ENCODE data around the gene ADCY5.

The ADCY5 gene

GRCh38 chr3:123400169-123400568, 48.7 kb downstream of the ADCY5 start:
- no peaks in the 10 kb centered on the region for H3K36me3 ChIP-seq (ENCODE audit: control insufficient read depth in 1 of 2, insufficient read depth in 2 of 2, low read length in 2 of 2)
- H3K9me3 ChIP-seq (ENCODE audit: control insufficient read depth in 1 of 2, low read length in 2 of 2) = no peaks in the 10 kb centered on the region
- H3K27ac ChIP-seq (ENCODE audit: low read length) = peak overlapping the region; percentile 46
- H3K27me3 ChIP-seq (ENCODE audit: low read depth, low read length) = no peaks in the 10 kb centered on the region
- H3K4me3 ChIP-seq (ENCODE audit: low read depth in 1 of 2, low read length in 2 of 2) = no peak overlapping the region
- peaks cover 18 to 34% of the 10 kb centered on the region in 2 donors for H3K4me1 ChIP-seq (ENCODE audit: control insufficient read depth in 1 of 2, insufficient read depth in 2 of 2, low read length in 2 of 2)

DNA sequence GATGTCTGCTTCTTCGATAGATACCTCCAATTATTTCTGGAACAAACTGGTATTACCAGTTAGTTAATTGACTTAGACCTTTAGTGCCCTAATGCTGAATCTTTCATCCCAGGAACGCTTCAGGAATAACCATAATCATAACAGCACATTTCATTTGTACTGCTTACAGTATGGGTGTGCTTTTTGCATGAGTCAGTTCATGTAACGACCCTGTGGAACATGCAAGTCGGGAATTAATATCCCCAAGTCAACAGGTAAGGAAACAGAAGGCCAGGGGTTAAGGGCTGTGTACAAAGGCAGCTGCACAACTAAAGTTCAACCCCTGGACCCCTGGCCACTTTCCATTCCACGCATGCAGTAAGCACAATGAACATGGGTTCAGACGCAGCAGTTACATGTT, 49.2 kb downstream of the ADCY5 start:
- Histone ChIP-seq H3K27ac (ENCODE audit: low read length) (peak overlapping the region; percentile 46), H3K4me1 (ENCODE audit: control insufficient read depth in 1 of 2, insufficient read depth in 2 of 2, low read length in 2 of 2) (peaks cover 12 to 34% of the 10 kb centered on the region in 2 donors)

GRCh38 chr3:123397921-123398785, 50.7 kb downstream of the ADCY5 start:
- Histone ChIP-seq H3K9me3 (ENCODE audit: control insufficient read depth in 1 of 2, low read length in 2 of 2) (no peaks in the 10 kb centered on the region), H3K36me3 (ENCODE audit: control insufficient read depth in 1 of 2, insufficient read depth in 2 of 2, low read length in 2 of 2) (no peaks in the 10 kb centered on the region), H3K27ac (ENCODE audit: low read length) (no peak overlapping the region), H3K27me3 (ENCODE audit: low read depth, low read length) (no peaks in the 10 kb centered on the region), H3K4me1 (ENCODE audit: control insufficient read depth in 1 of 2, insufficient read depth in 2 of 2, low read length in 2 of 2) (peaks cover 8 to 37% of the 10 kb centered on the region in 2 donors), H3K4me3 (ENCODE audit: low read depth in 1 of 2, low read length in 2 of 2) (no peak overlapping the region)

More for the DNA sequence above, 49.2 kb downstream of the ADCY5 start:
- H3K27me3 ChIP-seq (ENCODE audit: low read depth, low read length) = no peaks in the 10 kb centered on the region
- H3K9me3 ChIP-seq (ENCODE audit: control insufficient read depth in 1 of 2, low read length in 2 of 2) = no peaks in the 10 kb centered on the region
- H3K36me3 ChIP-seq (ENCODE audit: control insufficient read depth in 1 of 2, insufficient read depth in 2 of 2, low read length in 2 of 2) = no peaks in the 10 kb centered on the region
- no peak overlapping the region for H3K4me3 ChIP-seq (ENCODE audit: low read depth in 1 of 2, low read length in 2 of 2)

DNA sequence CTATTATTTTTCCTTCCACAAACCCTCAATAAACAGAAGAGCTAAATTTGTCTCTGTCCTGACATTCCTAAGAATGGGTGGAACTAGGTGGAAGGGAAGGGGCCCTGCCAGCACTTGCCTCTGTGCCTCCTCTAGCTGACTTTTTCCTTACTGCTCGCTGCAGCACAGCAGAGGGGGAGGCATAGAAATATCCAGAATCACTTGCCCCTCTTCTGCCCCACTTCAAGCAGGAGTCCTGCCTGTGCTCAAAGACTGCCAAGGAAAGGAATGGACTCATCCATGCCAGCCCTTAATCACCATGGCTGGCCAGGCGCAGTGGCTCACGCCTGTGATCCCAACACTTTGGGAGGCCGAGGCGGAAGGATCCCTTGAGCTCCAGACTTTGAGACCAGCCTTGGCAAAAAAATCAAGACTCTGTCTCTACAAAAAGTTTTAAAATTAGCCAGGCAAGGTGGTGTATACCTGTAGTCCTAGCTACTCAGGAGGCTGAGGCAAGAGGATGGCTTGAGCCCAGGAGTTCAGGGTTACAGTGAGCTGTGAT, 51.8 kb downstream of the ADCY5 start:
- H3K9me3 ChIP-seq (ENCODE audit: control insufficient read depth in 1 of 2, low read length in 2 of 2) = no peaks in the 10 kb centered on the region
- no peaks in the 10 kb centered on the region for H3K36me3 ChIP-seq (ENCODE audit: control insufficient read depth in 1 of 2, insufficient read depth in 2 of 2, low read length in 2 of 2)
- peaks cover 8 to 37% of the 10 kb centered on the region in 2 donors for H3K4me1 ChIP-seq (ENCODE audit: control insufficient read depth in 1 of 2, insufficient read depth in 2 of 2, low read length in 2 of 2)
- peak overlapping the region; percentile 54 for H3K27ac ChIP-seq (ENCODE audit: low read length)
- no peaks in the 10 kb centered on the region for H3K27me3 ChIP-seq (ENCODE audit: low read depth, low read length)
- H3K4me3 ChIP-seq (ENCODE audit: low read depth in 1 of 2, low read length in 2 of 2) = no peak overlapping the region

- Histone ChIP-seq H3K27me3 (ENCODE audit: low read depth, low read length) (no peaks in the 10 kb centered on the region), H3K4me3 (ENCODE audit: low read depth in 1 of 2, low read length in 2 of 2) (no peak overlapping the region), H3K9me3 (ENCODE audit: control insufficient read depth in 1 of 2, low read length in 2 of 2) (no peaks in the 10 kb centered on the region), H3K36me3 (ENCODE audit: control insufficient read depth in 1 of 2, insufficient read depth in 2 of 2, low read length in 2 of 2) (no peaks in the 10 kb centered on the region), H3K4me1 (ENCODE audit: control insufficient read depth in 1 of 2, insufficient read depth in 2 of 2, low read length in 2 of 2) (peaks cover 8 to 38% of the 10 kb centered on the region in 2 donors), H3K27ac (ENCODE audit: low read length) (peak overlapping the region; percentile 54)
Observed at GRCh38 chr3:123396171-123397049, 52.5 kb downstream of the ADCY5 start.

GRCh38 chr3:123395235-123395634, 53.7 kb downstream of the ADCY5 start:
- no peaks in the 10 kb centered on the region for H3K36me3 ChIP-seq (ENCODE audit: control insufficient read depth in 1 of 2, insufficient read depth in 2 of 2, low read length in 2 of 2)
- peaks cover 8 to 46% of the 10 kb centered on the region in 2 donors for H3K4me1 ChIP-seq (ENCODE audit: control insufficient read depth in 1 of 2, insufficient read depth in 2 of 2, low read length in 2 of 2)
- H3K27ac ChIP-seq (ENCODE audit: low read length) = no peak overlapping the region
- no peaks in the 10 kb centered on the region for H3K9me3 ChIP-seq (ENCODE audit: control insufficient read depth in 1 of 2, low read length in 2 of 2)
- H3K27me3 ChIP-seq (ENCODE audit: low read depth, low read length) = no peaks in the 10 kb centered on the region
- no peak overlapping the region for H3K4me3 ChIP-seq (ENCODE audit: low read depth in 1 of 2, low read length in 2 of 2)

DNA sequence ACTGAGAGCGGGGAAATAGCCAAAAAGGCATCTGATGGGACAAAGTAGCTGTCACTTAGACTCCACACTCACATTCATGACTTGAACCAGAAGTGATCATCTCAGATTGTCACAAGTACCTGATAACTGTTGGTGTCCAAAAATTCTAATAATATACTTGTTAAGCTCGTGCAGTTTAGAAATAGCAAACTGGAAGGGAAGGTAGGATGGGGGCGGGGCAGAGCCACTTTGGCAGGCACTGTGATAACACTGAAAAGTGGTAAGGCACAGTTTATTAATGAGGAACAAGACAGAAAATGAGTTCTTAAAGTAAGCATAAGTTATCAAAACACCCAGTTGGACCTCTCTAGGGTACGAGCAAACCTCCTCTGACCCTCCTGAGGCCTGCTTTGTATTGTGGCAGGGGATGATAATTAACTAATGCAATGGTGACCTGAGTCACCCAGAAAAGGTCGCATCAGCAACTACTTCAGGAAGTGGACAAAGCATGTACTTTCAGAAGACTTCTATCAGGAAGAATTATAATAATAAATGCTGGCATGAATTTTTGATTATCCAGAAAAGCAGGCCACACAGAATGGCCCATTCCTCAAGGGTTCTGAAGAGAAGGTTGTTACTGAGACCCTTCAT, 54.4 kb downstream of the ADCY5 start:
- Histone ChIP-seq H3K4me3 (ENCODE audit: low read depth in 1 of 2, low read length in 2 of 2) (no peak overlapping the region), H3K4me1 (ENCODE audit: control insufficient read depth in 1 of 2, insufficient read depth in 2 of 2, low read length in 2 of 2) (peaks cover 10 to 41% of the 10 kb centered on the region in 2 donors), H3K36me3 (ENCODE audit: control insufficient read depth in 1 of 2, insufficient read depth in 2 of 2, low read length in 2 of 2) (no peaks in the 10 kb centered on the region), H3K27me3 (ENCODE audit: low read depth, low read length) (no peaks in the 10 kb centered on the region), H3K9me3 (ENCODE audit: control insufficient read depth in 1 of 2, low read length in 2 of 2) (no peaks in the 10 kb centered on the region), H3K27ac (ENCODE audit: low read length) (no peak overlapping the region)

GRCh38 chr3:123392871-123393620, 55.8 kb downstream of the ADCY5 start:
- Histone ChIP-seq H3K4me1 (ENCODE audit: control insufficient read depth in 1 of 2, insufficient read depth in 2 of 2, low read length in 2 of 2) (peaks cover 18 to 48% of the 10 kb centered on the region in 2 donors), H3K36me3 (ENCODE audit: control insufficient read depth in 1 of 2, insufficient read depth in 2 of 2, low read length in 2 of 2) (no peaks in the 10 kb centered on the region), H3K4me3 (ENCODE audit: low read depth in 1 of 2, low read length in 2 of 2) (no peak overlapping the region), H3K27me3 (ENCODE audit: low read depth, low read length) (no peaks in the 10 kb centered on the region), H3K27ac (ENCODE audit: low read length) (peak overlapping the region; percentile 19), H3K9me3 (ENCODE audit: control insufficient read depth in 1 of 2, low read length in 2 of 2) (no peaks in the 10 kb centered on the region)

DNA sequence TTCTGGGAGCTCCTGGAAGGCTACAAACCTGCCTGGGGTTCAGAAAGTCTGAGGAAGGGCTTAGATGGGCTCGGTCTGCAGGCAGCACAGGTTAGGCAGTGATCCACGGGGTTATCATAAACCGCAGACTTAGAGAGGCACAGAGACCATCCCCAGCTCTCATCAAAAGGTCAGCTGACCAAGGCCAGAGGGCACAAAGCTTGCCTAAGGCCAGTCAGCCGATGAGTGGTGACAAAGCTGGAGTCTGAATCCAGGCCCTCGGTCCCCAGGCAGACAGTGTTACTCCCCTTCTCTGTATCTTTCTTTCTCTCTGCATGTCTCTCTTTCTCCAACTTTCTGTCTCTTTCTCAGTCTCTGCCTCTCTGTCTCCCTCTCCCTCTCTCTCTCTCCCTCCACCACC, 56.5 kb downstream of the ADCY5 start:
- no peaks in the 10 kb centered on the region for H3K36me3 ChIP-seq (ENCODE audit: control insufficient read depth in 1 of 2, insufficient read depth in 2 of 2, low read length in 2 of 2)
- peaks cover 16 to 48% of the 10 kb centered on the region in 2 donors for H3K4me1 ChIP-seq (ENCODE audit: control insufficient read depth in 1 of 2, insufficient read depth in 2 of 2, low read length in 2 of 2)
- H3K27ac ChIP-seq (ENCODE audit: low read length) = peak overlapping the region; percentile 19
- no peak overlapping the region for H3K4me3 ChIP-seq (ENCODE audit: low read depth in 1 of 2, low read length in 2 of 2)
- no peaks in the 10 kb centered on the region for H3K27me3 ChIP-seq (ENCODE audit: low read depth, low read length)
- H3K9me3 ChIP-seq (ENCODE audit: control insufficient read depth in 1 of 2, low read length in 2 of 2) = no peaks in the 10 kb centered on the region

DNA sequence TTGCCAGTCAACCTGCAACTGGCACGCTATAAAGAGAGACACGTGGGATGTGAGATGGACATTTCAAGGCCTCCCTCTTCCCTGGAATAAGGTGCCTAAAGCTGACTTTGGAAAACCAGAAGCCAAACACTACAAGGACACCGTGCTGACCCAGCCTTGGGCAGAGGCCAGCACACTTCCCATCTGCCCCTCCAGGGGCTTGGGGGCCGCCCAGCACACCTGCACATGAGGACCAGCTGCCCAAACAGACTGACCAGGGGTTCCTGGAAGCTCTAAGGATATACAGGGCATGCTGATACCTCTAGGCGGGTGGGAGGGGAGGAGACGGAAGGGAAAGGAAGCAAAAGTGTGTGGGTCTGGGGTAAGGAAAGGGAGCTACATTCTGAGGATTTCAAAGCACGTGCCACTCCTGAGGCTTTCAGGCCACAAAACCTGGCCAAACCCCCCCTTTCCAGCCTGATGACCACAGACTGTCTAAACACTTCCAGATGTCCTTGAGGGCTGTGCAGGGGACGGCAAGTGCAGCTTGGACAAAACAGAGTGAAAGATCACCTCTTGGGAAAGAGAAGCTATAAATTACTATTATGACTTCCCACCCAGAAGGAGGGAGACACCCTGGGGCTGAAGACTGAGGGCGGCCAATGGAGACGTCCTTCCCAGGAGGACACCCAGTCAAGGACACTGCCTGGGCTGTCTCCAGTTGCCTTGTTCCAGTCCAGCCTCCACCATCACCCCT, 57.9 kb downstream of the ADCY5 start:
- no peak overlapping the region for H3K4me3 ChIP-seq (ENCODE audit: low read depth in 1 of 2, low read length in 2 of 2)
- no peaks in the 10 kb centered on the region for H3K36me3 ChIP-seq (ENCODE audit: control insufficient read depth in 1 of 2, insufficient read depth in 2 of 2, low read length in 2 of 2)
- H3K27ac ChIP-seq (ENCODE audit: low read length) = no peak overlapping the region
- H3K4me1 ChIP-seq (ENCODE audit: control insufficient read depth in 1 of 2, insufficient read depth in 2 of 2, low read length in 2 of 2) = peaks cover 10 to 56% of the 10 kb centered on the region in 2 donors
- no peaks in the 10 kb centered on the region for H3K27me3 ChIP-seq (ENCODE audit: low read depth, low read length)
- H3K9me3 ChIP-seq (ENCODE audit: control insufficient read depth in 1 of 2, low read length in 2 of 2) = no peaks in the 10 kb centered on the region

All from muscle layer of duodenum (tissue), 2 donors.